ENCODE measurements around the gene MRPL21. TPM values are rescaled to one million over a fixed set of nuclear protein-coding genes. Genes with fewer than 3 reads are reported as not detected.

Gene MRPL21
- total and polyA plus RNA-seq, 9 of the 15 experiments (the other 6 are each of a cell fraction or from before 2014, with no cell fraction given) = 196 to 618 (median 232) TPM

- TF ChIP-seq MBD1 (CRISPR knock-in tag; IDR thresholded peaks at IDR 0.05) = no peak
- no peak for TF ChIP-seq NR2C2 (CRISPR knock-in tag; IDR thresholded peaks at IDR 0.05)
- TF ChIP-seq NR2C2 (tag; IDR thresholded peaks at IDR 0.05) = no peak
Measured at GRCh38 chr11:68862421-68862820, 41.2 kb downstream of the MRPL21 start (continued).

DNA sequence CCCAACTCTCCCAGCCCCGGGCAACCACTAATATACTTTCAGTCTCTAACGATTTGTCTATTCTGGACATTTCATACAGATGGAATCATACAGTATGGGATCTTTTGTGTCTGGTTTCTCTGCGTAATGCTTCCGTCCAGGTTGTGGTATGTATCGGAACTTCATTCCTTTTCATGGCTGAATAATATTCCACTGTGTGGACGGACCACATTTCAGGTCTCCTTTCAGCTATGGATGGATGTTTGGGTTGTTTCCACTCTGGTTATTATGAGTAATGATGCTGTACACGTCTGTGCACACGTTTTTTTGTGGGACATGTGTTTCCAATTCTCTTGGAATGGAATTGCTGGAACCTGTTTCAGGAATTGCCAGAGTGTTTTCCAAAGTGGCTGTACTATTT, 44.5 kb downstream of the MRPL21 start:
- Histone ChIP-seq H2AFZ (ENCODE audit: low read depth, low read length) (no peak overlapping the region), H3K4me1 (replicated peaks in 1 of 2; ENCODE audit: control insufficient read depth in 2 of 2, insufficient read depth in 2 of 2, low read length in 2 of 2) (peaks cover 16 to 27% of the 10 kb centered on the region in 2 experiments), H3K36me3 (ENCODE audit: control insufficient read depth, insufficient read depth, low read length) (no peaks in the 10 kb centered on the region), H3K79me2 (ENCODE audit: control insufficient read depth, insufficient read depth, low read length) (no peaks in the 10 kb centered on the region), H3K4me2 (ENCODE audit: insufficient read depth, low read length) (no peak overlapping the region), H3K4me3 (no peak overlapping the region), H3K27me3 (ENCODE audit: control insufficient read depth in 2 of 2, insufficient read depth in 2 of 2, low read length in 2 of 2) (peaks cover 0 to 4% of the 10 kb centered on the region in 2 experiments; a peak in 2 of 5 replicates), H3K27ac (ENCODE audit: extremely low read depth, low read depth, low read length) (no peak overlapping the region), H4K20me1 (replicated peaks; ENCODE audit: control insufficient read depth, insufficient read depth, low read length) (no peaks in the 10 kb centered on the region), H3K9ac (ENCODE audit: insufficient read depth in 1 of 2, low read depth in 2 of 2, low read length in 2 of 2) (no peak overlapping the region), H3K9me1 (ENCODE audit: control insufficient read depth, insufficient read depth, low read length) (no peaks in the 10 kb centered on the region), H3K9me3 (replicated peaks; ENCODE audit: control insufficient read depth, insufficient read depth, low read depth, low read length) (0 out of 2 replicates have a peak, but pooled peaks cover 4% of the 10 kb centered on the region)
- DNase-seq (ENCODE audit: extremely low read depth in 1 of 4, low spot score in 3 of 4) = no peak
- intact Hi-C loops (cut with micrococcal nuclease) (no loop called here), in situ Hi-C loops (cut with MboI) (no loop called here)
- ChIA-PET POLR2A (no interaction called here), CTCF (ENCODE audit: low intra/inter-chr PET ratio) (no interaction called here)
- ATAC-seq = no peak
- WGBS (ENCODE audit: insufficient coverage, low coverage, missing lambda C conversion rate) = 35% methylated on average over 8 of the region's 8 CpGs
- no TSS peak for BruUV-seq (replicated peaks)
- no peak for FAIRE-seq
- no peak for TF ChIP-seq POLR2B (IDR thresholded peaks at IDR 0.05; ENCODE audit: low read depth, partially characterized antibody)
- peak; percentile 95 for TF ChIP-seq ZNF146 (CRISPR knock-in tag; IDR thresholded peaks at IDR 0.05; ENCODE audit: unreplicated experiment)
- peak; percentile 75 for TF ChIP-seq BCOR (IDR thresholded peaks at IDR 0.05)
- TF ChIP-seq CHD1 (IDR thresholded peaks at IDR 0.05; ENCODE audit: low read length) = no peak
- TF ChIP-seq ZNF274 (IDR thresholded peaks at IDR 0.05; ENCODE audit: borderline replicate concordance, low read depth, low read length) = no peak
- no peak for TF ChIP-seq MEF2A (IDR thresholded peaks at IDR 0.05; ENCODE audit: control insufficient read depth, low read depth, low read length)
- TF ChIP-seq RBM25 (IDR thresholded peaks at IDR 0.05; ENCODE audit: low read depth, low read length, severe bottlenecking) = peak; percentile 45
- peak; percentile 25 to 57; a peak in 2 of 4 replicates for TF ChIP-seq KDM1A (IDR thresholded peaks at IDR 0.05)
- no peak for TF ChIP-seq U2AF1 (optimal IDR thresholded peaks at IDR 0.05; ENCODE audit: low read depth, low read length)
- no peak for TF ChIP-seq CBFA2T2 (conservative IDR thresholded peaks at IDR 0.05)

Data from K562 (cell line).